BJ (cell line): ENCODE measurements around the gene PRDM2. TPM values are rescaled to one million over a fixed set of nuclear protein-coding genes. Genes with fewer than 3 reads are reported as not detected.
A peak's percentile ranks its signal among the peaks of the same experiment; 100 is the strongest.

ENCODE experiments used
- CTCF ChIA-PET: fragments of 350-600 bp; formaldehyde crosslinking; extraction: SDS; loops from one replicate; lab custom pipeline; 2021; ENCODE audit warnings: antibody characterized with exemption, inconsistent platforms; lab: Yijun Ruan, JAX
- POLR2A ChIA-PET: fragments of 300-600 bp; sonication (Branson Sonifier 250); formaldehyde crosslinking; extraction: SDS; loops from one replicate; lab custom pipeline; 2021; ENCODE audit warnings: antibody characterized with exemption; lab: Charles Lee
- DNase-seq: peaks from one replicate; pipeline ENCODE4 v3.0.0-alpha.2; 2011; ENCODE audit warnings: low read depth
- H3K27me3 ChIP-seq: 2 replicates; pipeline ENCODE4 v1.6.0; 2011; ENCODE audit warnings: low read length; ENCODE audit not compliant: control insufficient read depth, insufficient read depth
- H3K36me3 ChIP-seq: 2 replicates; pipeline ENCODE4 v1.5.1; 2011; ENCODE audit warnings: low read length; ENCODE audit not compliant: control insufficient read depth, insufficient read depth
- H3K4me3 ChIP-seq: 2 replicates; pipeline ENCODE4 v1.5.1; 2011; ENCODE audit warnings: low read depth, mild to moderate bottlenecking, control low read depth, low read length
- polyA minus RNA-seq: library from RNA; depleted of rRNA, polyadenylated mRNA; stranded (reverse); fragments of >200 nt; gene quantifications from 2 replicates; pipeline ENCODE4 v1.2.3, GENCODE V29; 2011; rRNA and poly(A)+ RNA removed
- polyA plus RNA-seq: library from polyadenylated mRNA; depleted of rRNA; stranded (reverse); fragments of >200 nt; gene quantifications from 2 replicates; pipeline ENCODE4 v1.2.3, GENCODE V29; 2011; rRNA removed
- TF ChIP-seq, protein P1 (sequence below): IDR thresholded peaks from 2 replicates; pipeline ENCODE4 v1.5.1; 2011; ENCODE audit warnings: low read depth, mild to moderate bottlenecking, control low read depth, inconsistent platforms, low read length, moderate library complexity; ENCODE audit not compliant: insufficient read depth

Gene PRDM2, protein sequence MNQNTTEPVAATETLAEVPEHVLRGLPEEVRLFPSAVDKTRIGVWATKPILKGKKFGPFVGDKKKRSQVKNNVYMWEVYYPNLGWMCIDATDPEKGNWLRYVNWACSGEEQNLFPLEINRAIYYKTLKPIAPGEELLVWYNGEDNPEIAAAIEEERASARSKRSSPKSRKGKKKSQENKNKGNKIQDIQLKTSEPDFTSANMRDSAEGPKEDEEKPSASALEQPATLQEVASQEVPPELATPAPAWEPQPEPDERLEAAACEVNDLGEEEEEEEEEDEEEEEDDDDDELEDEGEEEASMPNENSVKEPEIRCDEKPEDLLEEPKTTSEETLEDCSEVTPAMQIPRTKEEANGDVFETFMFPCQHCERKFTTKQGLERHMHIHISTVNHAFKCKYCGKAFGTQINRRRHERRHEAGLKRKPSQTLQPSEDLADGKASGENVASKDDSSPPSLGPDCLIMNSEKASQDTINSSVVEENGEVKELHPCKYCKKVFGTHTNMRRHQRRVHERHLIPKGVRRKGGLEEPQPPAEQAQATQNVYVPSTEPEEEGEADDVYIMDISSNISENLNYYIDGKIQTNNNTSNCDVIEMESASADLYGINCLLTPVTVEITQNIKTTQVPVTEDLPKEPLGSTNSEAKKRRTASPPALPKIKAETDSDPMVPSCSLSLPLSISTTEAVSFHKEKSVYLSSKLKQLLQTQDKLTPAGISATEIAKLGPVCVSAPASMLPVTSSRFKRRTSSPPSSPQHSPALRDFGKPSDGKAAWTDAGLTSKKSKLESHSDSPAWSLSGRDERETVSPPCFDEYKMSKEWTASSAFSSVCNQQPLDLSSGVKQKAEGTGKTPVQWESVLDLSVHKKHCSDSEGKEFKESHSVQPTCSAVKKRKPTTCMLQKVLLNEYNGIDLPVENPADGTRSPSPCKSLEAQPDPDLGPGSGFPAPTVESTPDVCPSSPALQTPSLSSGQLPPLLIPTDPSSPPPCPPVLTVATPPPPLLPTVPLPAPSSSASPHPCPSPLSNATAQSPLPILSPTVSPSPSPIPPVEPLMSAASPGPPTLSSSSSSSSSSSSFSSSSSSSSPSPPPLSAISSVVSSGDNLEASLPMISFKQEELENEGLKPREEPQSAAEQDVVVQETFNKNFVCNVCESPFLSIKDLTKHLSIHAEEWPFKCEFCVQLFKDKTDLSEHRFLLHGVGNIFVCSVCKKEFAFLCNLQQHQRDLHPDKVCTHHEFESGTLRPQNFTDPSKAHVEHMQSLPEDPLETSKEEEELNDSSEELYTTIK (N-terminal part only)
- 9.6 and 11.6 TPM in 2 replicates for polyA plus RNA-seq
- polyA minus RNA-seq, result 11.6 and 16.7 TPM in 2 replicates

DNA sequence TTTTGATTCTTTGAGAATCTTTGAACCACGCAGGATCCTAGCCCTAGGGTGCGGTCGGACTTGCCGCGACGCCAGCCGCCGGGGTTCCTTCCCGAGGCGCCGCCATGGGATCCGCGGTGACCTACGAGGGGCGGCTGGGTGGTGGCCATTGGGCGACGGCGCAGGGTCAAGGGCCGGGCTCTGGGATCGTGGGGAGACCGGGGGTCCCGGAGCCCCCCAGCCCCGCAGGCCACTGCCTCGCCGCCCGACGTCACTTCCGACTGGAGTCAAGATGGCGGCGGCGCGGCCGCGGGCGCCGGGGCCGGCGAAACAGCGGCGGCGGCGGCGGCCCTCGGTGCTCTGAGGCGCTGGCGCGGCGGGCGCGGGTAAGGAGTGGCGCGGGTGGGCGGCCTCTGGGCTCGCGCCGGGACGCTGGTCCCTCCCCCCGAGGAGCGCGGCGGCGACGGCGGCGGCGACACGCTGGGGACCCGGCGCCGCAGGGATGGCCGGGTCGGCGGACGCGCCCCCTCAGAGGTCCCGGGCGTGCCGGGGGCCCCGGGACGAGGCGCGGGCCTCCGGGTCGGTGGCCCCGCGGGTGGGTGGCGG, at the start of gene PRDM2:
Gene PRDM2 (plus strand): TSS at position 253 of the 585 bp plus-strand sequence. CDS start 15,418 bp downstream, outside the sequence.
- DNase-seq, result no peak
- Histone ChIP-seq H3K36me3 (no peaks in the 10 kb centered on the region), H3K4me3 (peak within 1 kb of the TSS; percentile 75), H3K27me3 (no peaks in the 10 kb centered on the region)
- TF ChIP-seq, protein P1, sequence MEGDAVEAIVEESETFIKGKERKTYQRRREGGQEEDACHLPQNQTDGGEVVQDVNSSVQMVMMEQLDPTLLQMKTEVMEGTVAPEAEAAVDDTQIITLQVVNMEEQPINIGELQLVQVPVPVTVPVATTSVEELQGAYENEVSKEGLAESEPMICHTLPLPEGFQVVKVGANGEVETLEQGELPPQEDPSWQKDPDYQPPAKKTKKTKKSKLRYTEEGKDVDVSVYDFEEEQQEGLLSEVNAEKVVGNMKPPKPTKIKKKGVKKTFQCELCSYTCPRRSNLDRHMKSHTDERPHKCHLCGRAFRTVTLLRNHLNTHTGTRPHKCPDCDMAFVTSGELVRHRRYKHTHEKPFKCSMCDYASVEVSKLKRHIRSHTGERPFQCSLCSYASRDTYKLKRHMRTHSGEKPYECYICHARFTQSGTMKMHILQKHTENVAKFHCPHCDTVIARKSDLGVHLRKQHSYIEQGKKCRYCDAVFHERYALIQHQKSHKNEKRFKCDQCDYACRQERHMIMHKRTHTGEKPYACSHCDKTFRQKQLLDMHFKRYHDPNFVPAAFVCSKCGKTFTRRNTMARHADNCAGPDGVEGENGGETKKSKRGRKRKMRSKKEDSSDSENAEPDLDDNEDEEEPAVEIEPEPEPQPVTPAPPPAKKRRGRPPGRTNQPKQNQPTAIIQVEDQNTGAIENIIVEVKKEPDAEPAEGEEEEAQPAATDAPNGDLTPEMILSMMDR, result no peak
- ChIA-PET POLR2A (no interaction called here), CTCF (no interaction called here)

DNA sequence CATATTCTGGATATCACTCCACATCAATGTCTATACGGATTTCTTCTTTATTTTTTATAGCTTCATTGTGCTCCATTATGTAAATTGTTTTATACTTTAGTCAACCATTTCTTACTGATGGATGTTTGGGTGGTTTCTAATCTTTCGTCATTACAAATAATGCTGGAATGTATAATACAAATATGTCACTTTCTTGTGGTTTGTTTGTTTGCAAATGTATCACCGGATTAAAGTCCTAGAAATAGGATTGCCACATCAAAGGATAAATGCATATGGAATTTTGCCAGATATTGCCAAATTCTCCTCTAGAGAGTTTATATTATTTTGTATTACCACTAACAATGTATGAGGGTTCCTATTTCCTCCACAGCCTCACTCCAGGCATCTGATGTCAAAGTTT, 48.7 kb upstream of the PRDM2 start:
- CTCF ChIA-PET, result no interaction called here
- POLR2A ChIA-PET, result no interaction called here
- TF ChIP-seq, protein P1, result no peak
- Histone ChIP-seq H3K4me3 (no peak overlapping the region), H3K36me3 (no peaks in the 10 kb centered on the region), H3K27me3 (no peaks in the 10 kb centered on the region)
- DNase-seq, result no peak

DNA sequence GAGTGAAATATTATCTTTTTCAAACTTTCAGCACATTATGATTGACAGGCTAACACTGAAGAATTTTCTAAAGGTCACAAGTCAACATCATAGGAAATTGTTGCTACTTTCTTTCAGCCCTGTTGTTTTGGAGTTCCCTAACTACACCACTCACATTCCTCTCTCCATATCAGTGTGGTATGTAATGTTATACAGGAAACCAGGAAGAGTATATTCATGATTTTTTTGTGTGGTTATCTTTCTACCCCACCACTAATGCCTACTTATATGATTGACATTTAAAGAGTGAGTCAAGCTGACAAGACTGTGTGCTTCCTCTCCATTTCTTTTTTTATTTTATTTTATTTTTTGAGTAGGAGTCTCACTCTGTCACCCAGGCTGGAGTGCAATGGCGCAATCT, 47.8 kb upstream of the PRDM2 start:
- POLR2A ChIA-PET, result no interaction called here
- Histone ChIP-seq H3K36me3 (no peaks in the 10 kb centered on the region), H3K4me3 (no peak overlapping the region), H3K27me3 (no peaks in the 10 kb centered on the region)
- CTCF ChIA-PET, result no interaction called here
- TF ChIP-seq, protein P1, result no peak
- no peak for DNase-seq

DNA sequence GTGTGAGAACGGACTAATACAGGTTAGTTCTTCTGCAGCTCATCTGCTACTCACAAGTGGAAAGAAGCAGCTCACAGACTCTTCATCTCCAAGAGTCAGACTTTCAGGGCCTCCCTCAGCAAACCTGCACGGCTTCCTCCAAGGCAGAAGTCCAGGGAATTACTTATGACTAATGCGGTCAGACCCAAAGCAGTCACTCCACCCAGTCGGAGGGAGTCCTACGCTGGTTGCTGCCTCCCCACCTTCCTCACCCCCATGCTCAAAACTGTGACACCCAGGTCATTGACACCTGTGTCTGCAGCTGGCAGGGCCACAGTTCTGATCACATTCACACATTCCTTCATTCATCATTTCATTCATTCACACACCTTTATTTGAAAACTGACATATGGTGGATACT, 38.4 kb upstream of the PRDM2 start:
- ChIA-PET CTCF (interaction anchor here (1.4 kb wide), 1 partner anchor 163 kb away, joined by 4 read pairs; no protein-coding TSS in a partner anchor), POLR2A (no interaction called here)
- TF ChIP-seq, protein P1, result no peak
- no peaks in the 10 kb centered on the region for H3K27me3 ChIP-seq
- DNase-seq, result peak; percentile 9
- no peak overlapping the region for H3K4me3 ChIP-seq
- H3K36me3 ChIP-seq, result no peaks in the 10 kb centered on the region
